Brain microvascular endothelial cell (primary cell): Measurements from ENCODE around the gene RHBDD1.

Experiments
- DNase-seq: peaks from one replicate; pipeline ENCODE4 v3.0.0-alpha.2; 2020
- H3K27ac ChIP-seq: fragments of 250-450 bp; sonication (Bioruptor Pico); 2 replicates; pipeline ENCODE4 v1.5.1; 2020; ENCODE audit warnings: mild to moderate bottlenecking, moderate library complexity
- H3K27me3 ChIP-seq: fragments of 250-450 bp; sonication (Bioruptor Pico); replicated peaks from 2 replicates; pipeline ENCODE4 v1.5.1; 2020; ENCODE audit warnings: mild to moderate bottlenecking
- H3K36me3 ChIP-seq: fragments of 250-450 bp; sonication (Bioruptor Pico); replicated peaks from 2 replicates; pipeline ENCODE4 v1.5.1; 2020; ENCODE audit warnings: mild to moderate bottlenecking
- H3K4me3 ChIP-seq: 2 replicates; pipeline ENCODE4 v1.5.1; 2011; ENCODE audit warnings: low read depth, mild to moderate bottlenecking, control low read depth, low read length, moderate library complexity
- in situ Hi-C: cut with HindIII; loops from 2 replicates; pipeline ENCODE4 v1.10.0; 2017; ENCODE audit warnings: low sequenced_read_pairs, low pct_ligation_motif_present
- TF ChIP-seq, protein P1 (sequence below): IDR thresholded peaks from 2 replicates; pipeline ENCODE4 v1.5.1; 2011; ENCODE audit warnings: low read depth, mild to moderate bottlenecking, moderate library complexity, low read length, control low read depth, inconsistent platforms; ENCODE audit errors: missing control alignments

Gene RHBDD1

GRCh38 chr2:226943862-226944620, 108.2 kb downstream of the RHBDD1 start:
- no peak for DNase-seq
- H3K27me3 ChIP-seq, result no peaks in the 10 kb centered on the region
- no peak overlapping the region for H3K4me3 ChIP-seq
- TF ChIP-seq, protein P1, sequence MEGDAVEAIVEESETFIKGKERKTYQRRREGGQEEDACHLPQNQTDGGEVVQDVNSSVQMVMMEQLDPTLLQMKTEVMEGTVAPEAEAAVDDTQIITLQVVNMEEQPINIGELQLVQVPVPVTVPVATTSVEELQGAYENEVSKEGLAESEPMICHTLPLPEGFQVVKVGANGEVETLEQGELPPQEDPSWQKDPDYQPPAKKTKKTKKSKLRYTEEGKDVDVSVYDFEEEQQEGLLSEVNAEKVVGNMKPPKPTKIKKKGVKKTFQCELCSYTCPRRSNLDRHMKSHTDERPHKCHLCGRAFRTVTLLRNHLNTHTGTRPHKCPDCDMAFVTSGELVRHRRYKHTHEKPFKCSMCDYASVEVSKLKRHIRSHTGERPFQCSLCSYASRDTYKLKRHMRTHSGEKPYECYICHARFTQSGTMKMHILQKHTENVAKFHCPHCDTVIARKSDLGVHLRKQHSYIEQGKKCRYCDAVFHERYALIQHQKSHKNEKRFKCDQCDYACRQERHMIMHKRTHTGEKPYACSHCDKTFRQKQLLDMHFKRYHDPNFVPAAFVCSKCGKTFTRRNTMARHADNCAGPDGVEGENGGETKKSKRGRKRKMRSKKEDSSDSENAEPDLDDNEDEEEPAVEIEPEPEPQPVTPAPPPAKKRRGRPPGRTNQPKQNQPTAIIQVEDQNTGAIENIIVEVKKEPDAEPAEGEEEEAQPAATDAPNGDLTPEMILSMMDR, result no peak
- H3K36me3 ChIP-seq, result no peaks in the 10 kb centered on the region
- no peak overlapping the region for H3K27ac ChIP-seq
- in situ Hi-C loops, result no loop called here

DNA sequence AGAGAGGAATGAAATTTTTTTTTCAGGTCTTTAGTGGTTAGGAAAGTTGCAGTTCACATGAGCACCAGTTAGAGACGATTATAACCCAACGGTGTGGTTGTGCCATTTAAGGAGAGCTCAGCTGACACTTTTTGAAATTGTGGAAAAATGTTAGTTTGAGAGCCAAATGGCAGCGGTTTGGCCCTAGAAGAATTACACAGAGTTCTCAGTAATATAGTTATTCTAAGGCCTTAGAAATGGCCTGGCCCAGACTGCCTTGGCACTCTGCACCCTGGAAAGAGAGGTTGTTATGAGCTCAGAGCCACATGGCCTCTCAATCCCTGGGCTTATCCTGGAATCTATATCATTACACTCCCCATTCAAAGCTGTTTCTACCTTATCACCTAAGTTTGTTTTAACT, 117.4 kb downstream of the RHBDD1 start:
- in situ Hi-C loops, result no loop called here
- Histone ChIP-seq H3K4me3 (no peak overlapping the region), H3K36me3 (no peaks in the 10 kb centered on the region), H3K27ac (no peak overlapping the region), H3K27me3 (no peaks in the 10 kb centered on the region)
- TF ChIP-seq, protein P1, result no peak
- no peak for DNase-seq

GRCh38 chr2:226953826-226954225, 118.0 kb downstream of the RHBDD1 start:
- TF ChIP-seq, protein P1, result no peak
- H3K36me3 ChIP-seq, result no peaks in the 10 kb centered on the region
- DNase-seq, result no peak
- no peak overlapping the region for H3K27ac ChIP-seq
- H3K27me3 ChIP-seq, result no peaks in the 10 kb centered on the region
- no peak overlapping the region for H3K4me3 ChIP-seq
- in situ Hi-C loops, result no loop called here

DNA sequence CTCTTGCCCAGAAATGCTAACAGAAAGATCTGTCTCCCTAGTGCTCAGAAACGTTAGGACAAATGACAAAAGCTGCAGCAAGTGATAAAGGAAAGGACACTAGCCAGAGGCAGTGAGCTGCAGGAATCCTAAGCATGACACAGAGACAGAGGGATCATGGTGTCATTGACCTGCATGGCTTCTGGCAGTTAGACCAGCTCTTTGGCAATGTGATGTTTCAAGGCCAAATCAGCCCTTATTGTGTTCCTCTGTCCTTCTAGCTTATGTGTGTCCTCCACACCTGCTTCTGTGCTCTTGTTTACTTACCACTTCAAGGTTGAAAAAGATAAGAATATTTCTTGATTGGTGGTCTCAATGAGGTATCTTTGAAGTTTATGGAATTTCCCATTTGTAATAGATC, 120.8 kb downstream of the RHBDD1 start:
- H3K36me3 ChIP-seq, result no peaks in the 10 kb centered on the region
- H3K27ac ChIP-seq, result no peak overlapping the region
- TF ChIP-seq, protein P1, result no peak
- no peak overlapping the region for H3K4me3 ChIP-seq
- H3K27me3 ChIP-seq, result no peaks in the 10 kb centered on the region
- no peak for DNase-seq
- in situ Hi-C loops, result no loop called here

DNA sequence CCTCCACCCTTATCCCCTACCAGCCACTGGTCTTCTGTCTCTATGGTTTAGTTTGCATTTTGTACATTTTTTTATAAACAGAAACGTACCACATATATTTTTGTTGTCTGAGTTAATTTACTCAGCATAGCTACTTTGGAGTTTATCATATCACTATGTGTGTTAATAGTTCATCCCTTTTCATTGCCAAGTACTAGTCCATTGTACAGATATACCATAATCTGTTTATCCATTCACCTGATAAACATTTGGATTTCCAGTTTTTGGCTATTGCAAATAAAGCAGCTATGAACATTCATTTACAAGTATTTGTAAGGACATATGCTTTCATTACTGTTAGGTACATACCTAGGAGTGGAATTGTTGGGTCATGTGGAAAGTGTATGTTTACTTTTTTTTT, 123.6 kb downstream of the RHBDD1 start:
- no peak overlapping the region for H3K4me3 ChIP-seq
- H3K27ac ChIP-seq, result no peak overlapping the region
- in situ Hi-C loops, result no loop called here
- no peak for DNase-seq
- H3K36me3 ChIP-seq, result no peaks in the 10 kb centered on the region
- H3K27me3 ChIP-seq, result no peaks in the 10 kb centered on the region
- TF ChIP-seq, protein P1, result no peak
